HG03108 (cell line): ENCODE measurements around the gene LCE2A.

Experiments used
- ATAC-seq: cut with Tn5 transposase; IDR thresholded peaks from one replicate; pipeline ENCODE4 v1.9.1; 2021; ENCODE audit warnings: moderate library complexity; ENCODE audit not compliant: unreplicated experiment

The LCE2A gene

GRCh38 chr1:152741656-152742055 is 43.5 kb downstream of the LCE2A start:
- no peak for ATAC-seq

GRCh38 chr1:152743371-152744145 is 45.4 kb downstream of the LCE2A start:
- no peak for ATAC-seq

- no peak for ATAC-seq
Measured at GRCh38 chr1:152745289-152745704, 47.2 kb downstream of the LCE2A start.

- no peak for ATAC-seq
Measured at GRCh38 chr1:152745765-152746444, 47.8 kb downstream of the LCE2A start.

GRCh38 chr1:152747831-152748230 is 49.7 kb downstream of the LCE2A start:
- no peak for ATAC-seq
